Natural killer cell (primary cell): Measurements from ENCODE around the gene SPECC1L. TPM values are rescaled to one million over a fixed set of nuclear protein-coding genes. Genes with fewer than 3 reads are reported as not detected.
A peak's percentile ranks its signal among the peaks of the same experiment; 100 is the strongest.

Experiments
- ATAC-seq, 3 donors: fragments of 150-1000 bp in 2 of 3; fragments of 200-7000 bp in 1 of 3; cut with Tn5 transposase; 1 replicate in 1 of 3; 2 replicates in 2 of 3; pipeline ENCODE4 v1.10.0; 2021; ENCODE audit warnings: mild to moderate bottlenecking in 2 of 3, moderate library complexity in 2 of 3
- DNase-seq, 2 donors: peaks; one replicate each; pipeline versions ENCODE4 v3.0.0 to v3.0.0-alpha.2; 2013 to 2021; ENCODE audit warnings: mixed read lengths in 1 of 2
- H3K27ac ChIP-seq: one replicate; pipeline ENCODE4 v1.5.1; 2013; ENCODE audit warnings: mild to moderate bottlenecking, low read length
- H3K27me3 ChIP-seq: one replicate; pipeline ENCODE4 v1.6.1; 2013; ENCODE audit warnings: low read length; ENCODE audit not compliant: control insufficient read depth, insufficient read depth
- H3K36me3 ChIP-seq: one replicate; pipeline ENCODE4 v1.6.1; 2013; ENCODE audit warnings: low read length; ENCODE audit not compliant: control insufficient read depth, insufficient read depth
- H3K4me1 ChIP-seq: one replicate; pipeline ENCODE4 v1.6.1; 2013; ENCODE audit warnings: low read length; ENCODE audit not compliant: control insufficient read depth, insufficient read depth
- H3K4me3 ChIP-seq: one replicate; pipeline ENCODE4 v1.5.1; 2013; ENCODE audit warnings: low read length
- H3K9me3 ChIP-seq: one replicate; pipeline ENCODE4 v1.6.1; 2013; ENCODE audit warnings: low read length; ENCODE audit not compliant: control insufficient read depth, insufficient read depth
- H3K27ac Mint-ChIP-seq, 2 donors: one replicate each; pipeline ENCODE4 v1.8.0; 2022; ENCODE audit warnings: mild to moderate bottlenecking in 2 of 2, mixed read lengths in 2 of 2, moderate library complexity in 1 of 2
- H3K27me3 Mint-ChIP-seq, 2 donors: one replicate each; pipeline ENCODE4 v1.8.0; 2022; ENCODE audit warnings: low read depth in 2 of 2, mixed read lengths in 2 of 2
- H3K36me3 Mint-ChIP-seq: one replicate; pipeline ENCODE4 v1.8.0; 2022; ENCODE audit warnings: mixed read lengths
- H3K4me1 Mint-ChIP-seq, 2 donors: one replicate each; pipeline ENCODE4 v1.8.0; 2022; ENCODE audit warnings: mixed read lengths in 2 of 2
- H3K4me3 Mint-ChIP-seq: one replicate; pipeline ENCODE4 v1.8.0; 2022; ENCODE audit warnings: mild to moderate bottlenecking, moderate library complexity, mixed read lengths
- H3K9me3 Mint-ChIP-seq, 2 donors: one replicate each; pipeline ENCODE4 v1.8.0; 2022; ENCODE audit warnings: mixed read lengths in 2 of 2
- WGBS: methylation state at CpG from one replicate; pipeline ENCODE4 v1.1.7; 2013; ENCODE audit warnings: missing lambda C conversion rate; ENCODE audit not compliant: insufficient coverage; 5-methylcytosine and 5-hydroxymethylcytosine counted together
- intact Hi-C: fragments of 100-400 bp; cut with micrococcal nuclease; formaldehyde crosslinking; loops from one replicate; pipeline ENCODE4 v1.14.2; 2022
- total RNA-seq, 4 donors: library from RNA; stranded (reverse); fragments of 120-200 nt in 1 of 4; gene quantifications; one replicate each; pipeline versions ENCODE4 v1.2.3 to v1.2.4, GENCODE V29; 2013 to 2022
- TF ChIP-seq, protein P1 (sequence below): fragments of 200-600 bp; IDR thresholded peaks from one replicate; pipeline ENCODE4 v1.8.0; 2022; ENCODE audit warnings: antibody characterized with exemption

SPECC1L gene
- total RNA-seq, 3 donors from 2014 or later (not counting 1 experiment from before 2014, with no cell fraction given) = 46.1 to 52.9 (median 48.5) TPM

DNA sequence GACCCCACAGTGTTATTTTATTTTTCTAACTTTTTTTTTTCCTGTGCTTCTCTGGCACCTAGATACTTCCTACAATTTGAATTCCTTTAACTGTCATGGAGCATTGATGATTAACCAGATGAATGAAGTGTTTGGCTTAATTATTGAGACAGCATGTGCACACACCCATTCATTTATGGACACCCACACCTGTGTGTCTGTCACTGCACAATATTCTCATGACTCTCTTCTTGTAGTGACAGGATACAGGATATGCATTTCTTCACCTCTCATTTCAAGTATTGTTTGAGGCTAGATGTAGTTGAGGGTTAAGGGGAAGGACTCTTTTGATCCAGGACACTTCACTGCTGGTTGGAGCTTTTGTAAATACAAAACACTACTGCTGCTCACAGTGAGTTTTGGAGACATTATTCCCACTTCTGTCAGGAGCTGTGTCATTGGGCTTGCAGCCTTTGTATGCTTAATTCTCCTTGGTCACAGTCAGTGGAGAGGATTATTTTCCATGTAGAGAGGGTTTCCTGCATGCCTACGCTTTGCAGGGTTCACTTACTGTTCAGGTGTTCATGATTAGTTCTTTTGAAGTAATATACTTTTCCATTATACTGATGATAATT is 33.5 kb downstream of the SPECC1L start:
- Mint-ChIP-seq H3K4me3 (no peak overlapping the region), H3K4me1 (peaks cover 42 to 57% of the 10 kb centered on the region in 2 donors), H3K27me3 (no peaks in the 10 kb centered on the region), H3K9me3 (no peaks in the 10 kb centered on the region), H3K36me3 (no peaks in the 10 kb centered on the region), H3K27ac (no peak overlapping the region)
- intact Hi-C loops = no loop called here
- ATAC-seq = no peak
- H3K27me3 ChIP-seq = no peaks in the 10 kb centered on the region
- H3K36me3 ChIP-seq = peaks cover 20% of the 10 kb centered on the region
- TF ChIP-seq, protein P1, sequence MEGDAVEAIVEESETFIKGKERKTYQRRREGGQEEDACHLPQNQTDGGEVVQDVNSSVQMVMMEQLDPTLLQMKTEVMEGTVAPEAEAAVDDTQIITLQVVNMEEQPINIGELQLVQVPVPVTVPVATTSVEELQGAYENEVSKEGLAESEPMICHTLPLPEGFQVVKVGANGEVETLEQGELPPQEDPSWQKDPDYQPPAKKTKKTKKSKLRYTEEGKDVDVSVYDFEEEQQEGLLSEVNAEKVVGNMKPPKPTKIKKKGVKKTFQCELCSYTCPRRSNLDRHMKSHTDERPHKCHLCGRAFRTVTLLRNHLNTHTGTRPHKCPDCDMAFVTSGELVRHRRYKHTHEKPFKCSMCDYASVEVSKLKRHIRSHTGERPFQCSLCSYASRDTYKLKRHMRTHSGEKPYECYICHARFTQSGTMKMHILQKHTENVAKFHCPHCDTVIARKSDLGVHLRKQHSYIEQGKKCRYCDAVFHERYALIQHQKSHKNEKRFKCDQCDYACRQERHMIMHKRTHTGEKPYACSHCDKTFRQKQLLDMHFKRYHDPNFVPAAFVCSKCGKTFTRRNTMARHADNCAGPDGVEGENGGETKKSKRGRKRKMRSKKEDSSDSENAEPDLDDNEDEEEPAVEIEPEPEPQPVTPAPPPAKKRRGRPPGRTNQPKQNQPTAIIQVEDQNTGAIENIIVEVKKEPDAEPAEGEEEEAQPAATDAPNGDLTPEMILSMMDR = no peak
- H3K4me3 ChIP-seq = no peak overlapping the region
- H3K27ac ChIP-seq = no peak overlapping the region
- H3K4me1 ChIP-seq = no peaks in the 10 kb centered on the region
- WGBS = no CpG with 5 or more reads among the region's 1 CpG
- no peaks in the 10 kb centered on the region for H3K9me3 ChIP-seq
- DNase-seq = no peak

DNA sequence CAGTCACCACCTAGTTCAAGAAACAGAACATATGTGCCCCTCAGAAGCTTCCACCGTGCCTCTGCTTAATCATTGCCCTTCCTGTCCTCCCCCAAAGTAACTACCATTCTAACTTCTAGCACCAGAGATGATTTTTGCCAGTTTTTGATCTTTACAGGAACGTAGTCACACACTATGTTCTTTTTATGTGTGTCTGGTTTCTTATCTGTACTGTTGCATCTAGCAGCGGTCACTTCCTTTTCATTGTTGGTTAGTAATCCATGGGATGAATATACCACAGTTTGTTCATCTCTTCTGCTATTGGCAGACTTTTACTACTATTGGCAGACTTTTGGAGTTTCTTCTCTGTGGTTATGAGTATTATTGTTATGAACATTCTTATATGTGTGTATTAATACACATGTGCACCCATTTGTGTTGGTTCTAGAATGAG is 34.6 kb downstream of the SPECC1L start:
- H3K9me3 ChIP-seq = no peaks in the 10 kb centered on the region
- H3K4me3 Mint-ChIP-seq = no peak overlapping the region
- H3K4me1 ChIP-seq = no peaks in the 10 kb centered on the region
- peaks cover 18% of the 10 kb centered on the region for H3K36me3 ChIP-seq
- no peaks in the 10 kb centered on the region for H3K36me3 Mint-ChIP-seq
- H3K27me3 ChIP-seq = no peaks in the 10 kb centered on the region
- no peak overlapping the region for H3K4me3 ChIP-seq
- H3K27ac Mint-ChIP-seq = peak overlapping the region in 1 of 2 donors; percentile 48
- DNase-seq = peak in 1 of 2 donors; percentile 22
- H3K4me1 Mint-ChIP-seq = peaks cover 38 to 46% of the 10 kb centered on the region in 2 donors
- intact Hi-C loops = no loop called here
- TF ChIP-seq, protein P1 = no peak
- 6% methylated on average over 1 of the region's 3 CpGs for WGBS
- no peak overlapping the region for H3K27ac ChIP-seq
- ATAC-seq = peak in 2 of 3 donors; percentile 21 to 34
- no peaks in the 10 kb centered on the region for H3K9me3 Mint-ChIP-seq
- no peaks in the 10 kb centered on the region for H3K27me3 Mint-ChIP-seq

DNA sequence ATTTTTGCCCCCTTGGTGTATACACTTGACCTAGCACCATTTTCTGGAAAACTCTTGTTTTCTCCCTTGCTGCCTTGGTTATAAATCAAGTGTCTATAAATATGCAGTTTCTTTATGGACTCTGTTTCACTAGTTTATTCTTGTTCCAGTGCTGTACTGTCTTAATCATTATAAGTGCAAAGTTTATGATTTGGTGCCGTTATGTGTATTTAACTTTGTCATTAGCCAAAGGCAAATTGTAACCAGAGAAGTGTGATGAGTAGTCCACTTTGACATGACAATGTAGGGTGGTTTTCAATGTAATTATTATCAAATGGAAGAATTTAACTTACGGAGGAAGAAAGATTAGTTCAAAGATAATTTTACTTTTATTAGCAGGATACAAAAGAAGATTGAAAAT is 40.3 kb downstream of the SPECC1L start:
- intact Hi-C loops = no loop called here
- Mint-ChIP-seq H3K4me3 (no peak overlapping the region), H3K27ac (no peak overlapping the region), H3K36me3 (peaks cover 19% of the 10 kb centered on the region), H3K4me1 (peaks cover 6 to 12% of the 10 kb centered on the region in 2 donors), H3K27me3 (no peaks in the 10 kb centered on the region), H3K9me3 (no peaks in the 10 kb centered on the region)
- no peaks in the 10 kb centered on the region for H3K9me3 ChIP-seq
- H3K4me3 ChIP-seq = no peak overlapping the region
- no peaks in the 10 kb centered on the region for H3K27me3 ChIP-seq
- H3K36me3 ChIP-seq = peaks cover 38% of the 10 kb centered on the region
- TF ChIP-seq, protein P1 = no peak
- H3K4me1 ChIP-seq = no peaks in the 10 kb centered on the region
- no peak for DNase-seq
- no peak for ATAC-seq
- H3K27ac ChIP-seq = no peak overlapping the region
- WGBS = 85% methylated on average over 1 of the region's 2 CpGs
